Posterior vena cava (tissue), 2 donors: ENCODE data around the gene SDK1. TPM values are rescaled to one million over a fixed set of nuclear protein-coding genes. Genes with fewer than 3 reads are reported as not detected.
"Not testable (repeated sequence)": the region's sequence is repeated elsewhere in the genome, so short reads cannot be mapped to it uniquely, and the experiment has no call there.

Source experiments
- DNase-seq: peaks from one replicate; pipeline ENCODE4 v3.0.0-alpha.2; 2020; ENCODE audit warnings: low spot score
- intact Hi-C, 2 donors: fragments of 100-400 bp; cut with DNase I; formaldehyde crosslinking; loops; one replicate each; pipeline versions ENCODE4 v1.14.1 to v1.14.2; 2022 to 2023
- total RNA-seq, 2 donors: library from RNA; stranded (reverse); fragmentation: NEBNext Ultra II Directional; extraction: Animal tissue kit (Norgen Biotek cat#: 25700); gene quantifications; one replicate each; pipeline ENCODE4 v1.2.1, GENCODE V29; 2021
- donor health status: DM: yes; HTN: yes; CAD: no.
- donor health status: DM: yes; HTN: yes; CAD: no.

The SDK1 gene
- total RNA-seq, 2 donors from 2014 or later = 14.4 to 18.3 TPM

DNA sequence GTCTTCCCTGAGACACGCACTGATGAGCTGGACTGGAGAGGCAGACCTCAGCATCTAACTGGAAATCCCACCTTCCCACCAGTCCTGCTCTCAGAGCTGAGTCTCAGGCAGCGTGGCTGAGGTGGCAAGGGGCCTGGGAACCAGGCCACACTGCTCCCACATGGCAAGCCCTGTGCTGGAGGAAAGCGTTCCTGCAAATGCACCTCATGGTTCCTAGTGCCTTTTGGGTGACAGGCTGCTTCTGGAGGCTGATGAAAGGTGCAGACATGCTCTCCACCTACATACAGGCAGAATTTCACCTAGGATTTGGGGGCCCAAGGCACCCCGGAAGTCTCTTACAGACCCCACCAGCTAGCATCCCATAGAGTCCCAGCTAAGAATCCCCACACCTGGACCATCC is 948.2 kb downstream of the SDK1 start:
- peak; percentile 52 for DNase-seq
- intact Hi-C loops = no loop called here

DNA sequence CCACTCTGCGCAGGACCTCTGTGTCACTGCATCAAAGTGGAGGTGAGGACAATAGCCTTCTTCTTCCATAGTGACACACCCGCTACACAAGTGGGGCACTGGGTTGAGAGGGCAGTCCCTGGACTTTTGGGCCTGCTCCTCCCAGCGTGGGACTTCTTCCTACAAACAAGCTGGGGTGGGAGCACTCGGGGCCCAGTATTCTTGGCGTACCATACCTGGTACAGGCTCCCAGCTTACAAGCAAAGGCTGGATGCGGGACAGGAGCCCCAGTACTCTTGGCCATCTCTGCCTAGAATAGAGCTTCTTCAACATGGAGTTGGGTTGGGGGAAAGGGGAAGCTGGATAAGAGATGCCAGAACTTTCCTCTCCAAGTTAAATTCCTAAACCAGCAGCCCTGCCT is 954.3 kb downstream of the SDK1 start:
- DNase-seq = peak; percentile 50
- intact Hi-C loops = no loop called here

DNA sequence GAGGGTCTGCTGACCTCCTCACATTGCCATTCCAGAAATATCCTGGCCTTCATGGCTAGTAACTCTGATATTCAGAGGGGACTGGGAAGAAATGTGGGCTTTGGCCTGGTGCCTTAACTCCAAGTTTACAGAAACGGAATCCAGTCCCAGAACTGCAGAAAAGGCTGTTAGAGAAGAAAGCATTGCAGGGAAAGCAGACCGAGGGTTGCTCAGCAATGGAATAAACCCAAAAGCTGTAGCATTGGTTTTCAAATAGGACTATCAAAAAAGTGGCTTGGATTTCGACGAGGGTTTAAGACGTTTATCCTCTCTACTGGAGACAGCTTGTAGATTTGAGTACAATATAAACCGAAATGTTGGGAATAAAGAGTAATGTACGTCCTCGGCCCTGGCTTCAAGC is 955.2 kb downstream of the SDK1 start:
- no peak for DNase-seq
- intact Hi-C loops = no loop called here

DNA sequence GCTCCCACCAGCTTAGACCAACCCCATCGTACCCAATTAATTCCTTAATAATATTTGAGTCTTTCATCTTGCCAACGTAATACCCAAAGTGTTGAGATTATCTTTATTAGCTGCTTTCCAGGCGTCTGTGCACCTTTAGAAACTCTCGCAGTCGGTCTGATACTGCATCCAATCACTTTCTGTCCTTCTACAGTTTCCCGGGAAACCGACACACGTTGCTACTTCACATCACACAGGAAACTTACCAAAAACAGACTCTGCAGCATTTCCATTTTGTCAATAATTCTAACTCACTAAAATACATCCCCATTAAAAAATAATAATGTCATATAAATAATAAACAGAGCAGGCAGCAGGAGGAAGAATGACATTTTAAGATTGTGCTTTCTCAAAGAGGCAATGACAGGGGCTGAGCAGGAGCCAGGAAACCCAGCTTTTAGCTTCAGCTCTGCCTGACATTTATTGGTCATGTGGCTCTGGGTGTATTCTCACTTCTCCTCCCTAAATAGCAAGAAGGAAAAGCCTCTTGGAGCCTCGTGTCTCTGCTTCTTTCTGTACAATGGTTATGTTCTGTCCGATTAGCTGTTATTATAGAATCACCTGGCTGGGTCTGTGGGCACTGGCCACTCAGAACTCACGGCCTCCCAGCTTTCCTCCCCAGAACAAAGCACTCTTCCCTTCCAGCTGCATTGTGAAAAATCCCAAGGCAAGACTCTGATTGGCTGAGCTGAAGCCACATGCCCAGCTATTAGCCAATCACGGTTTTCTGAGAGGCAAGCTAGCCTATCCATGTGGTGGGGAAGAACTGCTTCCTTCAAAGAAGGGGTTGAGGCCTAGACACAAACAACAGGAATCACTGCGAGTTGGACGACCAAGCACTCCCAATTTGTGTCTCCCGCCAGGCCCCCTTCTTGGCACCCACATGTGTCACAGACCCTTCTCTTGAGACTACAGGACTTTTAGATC is 956.4 kb downstream of the SDK1 start:
- peak; percentile 18 for DNase-seq
- intact Hi-C loops = no loop called here

DNA sequence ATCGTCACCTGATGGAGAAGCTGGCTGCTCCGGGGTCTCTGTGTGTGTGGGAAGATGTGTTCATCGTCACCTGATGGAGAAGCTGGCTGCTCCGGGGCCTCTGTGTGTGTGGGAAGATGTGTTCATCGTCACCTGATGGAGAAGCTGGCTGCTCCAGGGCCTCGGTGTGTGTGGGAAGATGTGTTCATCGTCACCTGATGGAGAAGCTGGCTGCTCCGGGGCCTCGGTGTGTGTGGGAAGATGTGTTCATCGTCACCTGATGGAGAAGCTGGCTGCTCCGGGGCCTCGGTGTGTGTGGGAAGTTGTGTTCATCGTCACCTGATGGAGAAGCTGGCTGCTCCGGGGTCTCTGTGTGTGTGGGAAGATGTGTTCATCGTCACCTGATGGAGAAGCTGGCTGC is 959.1 kb downstream of the SDK1 start:
- intact Hi-C loops = not testable (repeated sequence)
- peak; percentile 22 for DNase-seq

DNA sequence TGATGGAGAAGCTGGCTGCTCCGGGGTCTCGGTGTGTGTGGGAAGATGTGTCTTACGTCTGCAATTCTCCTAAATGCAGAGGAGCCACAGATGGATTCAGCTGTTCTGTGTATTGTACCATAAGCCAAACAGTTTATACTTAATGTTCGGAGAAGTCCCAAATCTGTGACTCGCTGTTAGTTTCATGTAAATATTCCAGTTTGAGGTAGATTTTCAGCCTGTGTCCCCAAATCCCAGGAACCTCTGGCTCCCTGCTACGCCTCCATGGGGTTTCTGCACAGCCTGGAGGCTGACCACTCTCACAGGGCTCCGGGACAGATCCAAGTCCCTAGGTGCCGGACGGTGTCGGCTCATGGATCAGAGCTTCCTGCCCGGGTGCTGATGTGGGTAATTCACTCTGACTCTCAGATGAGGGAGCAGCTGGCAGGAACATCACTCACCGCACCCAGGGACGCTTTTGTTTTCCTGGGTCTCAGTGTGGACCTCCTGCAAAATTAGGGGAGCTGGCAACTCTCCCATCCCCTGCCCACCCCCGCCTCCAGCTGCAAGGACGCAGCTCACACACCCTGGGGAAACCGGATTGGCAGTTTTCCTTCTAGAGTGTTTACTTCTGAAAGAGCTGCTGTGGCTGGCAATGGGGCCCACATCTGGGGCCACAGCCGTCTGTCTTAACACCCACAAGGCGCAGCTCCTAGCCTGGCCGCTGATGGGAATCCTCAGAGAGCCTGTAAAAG is 960.0 kb downstream of the SDK1 start:
- DNase-seq = peak; percentile 79
- intact Hi-C loops = no loop called here

DNA sequence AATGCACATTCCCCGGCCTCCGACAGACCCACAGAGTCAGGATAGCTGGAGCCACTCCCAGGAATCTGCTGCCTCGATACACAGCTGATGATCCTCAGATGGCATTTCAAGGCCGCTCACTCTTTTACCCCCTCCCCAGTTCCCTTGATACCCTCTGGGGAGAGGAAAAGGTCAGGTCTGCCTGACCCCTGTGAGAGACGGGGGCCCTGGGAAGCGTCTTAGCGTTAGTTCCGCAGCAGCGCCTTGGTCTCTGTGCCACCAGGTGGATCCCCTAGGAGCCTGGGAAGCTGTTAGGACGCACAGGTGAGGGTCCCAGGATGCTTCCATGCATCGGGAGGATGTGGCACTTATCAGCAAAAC is 960.5 kb downstream of the SDK1 start:
- peak; percentile 56 for DNase-seq
- intact Hi-C loops = no loop called here

DNA sequence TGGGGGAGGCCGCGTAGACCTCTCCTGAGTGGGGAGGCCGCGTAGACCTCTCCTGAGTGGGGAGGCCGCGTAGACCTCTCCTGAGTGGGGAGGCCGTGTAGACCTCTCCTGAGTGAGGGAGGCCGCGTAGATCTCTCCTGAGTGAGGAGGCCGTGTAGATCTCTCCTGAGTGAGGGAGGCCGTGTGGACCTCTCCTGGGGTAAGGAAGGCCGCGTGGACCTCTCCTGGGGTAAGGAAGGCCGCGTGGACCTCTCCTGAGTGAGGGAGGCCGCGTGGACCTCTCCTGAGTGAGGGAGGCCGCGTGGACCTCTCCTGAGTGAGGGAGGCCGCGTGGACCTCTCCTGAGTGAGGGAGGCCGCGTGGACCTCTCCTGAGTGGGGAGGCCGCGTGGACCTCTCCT is 963.2 kb downstream of the SDK1 start:
- DNase-seq, intact Hi-C loops: not testable (repeated sequence)

DNA sequence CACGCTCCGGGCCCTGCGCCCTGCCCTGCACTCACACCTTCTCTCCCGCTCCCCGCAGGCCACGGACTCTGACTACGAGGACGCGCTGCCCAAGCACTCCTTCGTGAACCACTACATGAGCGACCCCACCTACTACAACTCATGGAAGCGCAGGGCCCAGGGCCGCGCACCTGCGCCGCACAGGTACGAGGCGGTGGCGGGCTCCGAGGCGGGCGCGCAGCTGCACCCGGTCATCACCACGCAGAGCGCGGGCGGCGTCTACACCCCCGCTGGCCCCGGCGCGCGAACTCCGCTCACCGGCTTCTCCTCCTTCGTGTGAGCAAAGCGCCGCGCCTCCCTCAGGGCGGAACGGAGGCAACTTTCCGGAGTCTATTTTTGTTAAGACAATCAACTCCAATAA is 964.0 kb downstream of the SDK1 start:
- intact Hi-C loops = no loop called here
- DNase-seq = no peak

DNA sequence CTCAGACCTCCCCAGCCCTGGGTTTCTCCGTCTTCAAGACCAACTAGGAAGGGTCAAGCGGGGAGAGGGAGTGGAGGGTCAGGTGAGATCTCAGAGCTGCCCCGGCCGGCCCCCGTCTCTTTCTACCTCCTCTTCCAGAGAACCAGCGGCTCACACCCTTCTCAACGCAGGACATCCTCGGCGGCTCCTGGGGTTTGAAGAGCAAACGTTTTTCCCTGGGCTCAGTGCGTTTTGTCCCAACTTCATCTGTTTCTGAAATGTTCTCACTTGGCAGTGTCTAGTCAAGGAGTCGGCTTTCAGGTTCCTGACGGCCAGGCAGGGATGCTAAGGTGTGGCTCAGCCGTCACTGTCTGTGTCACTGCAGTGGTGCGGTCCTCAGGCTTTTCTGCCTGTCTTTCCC is 964.6 kb downstream of the SDK1 start:
- intact Hi-C loops = no loop called here
- DNase-seq = no peak

DNA sequence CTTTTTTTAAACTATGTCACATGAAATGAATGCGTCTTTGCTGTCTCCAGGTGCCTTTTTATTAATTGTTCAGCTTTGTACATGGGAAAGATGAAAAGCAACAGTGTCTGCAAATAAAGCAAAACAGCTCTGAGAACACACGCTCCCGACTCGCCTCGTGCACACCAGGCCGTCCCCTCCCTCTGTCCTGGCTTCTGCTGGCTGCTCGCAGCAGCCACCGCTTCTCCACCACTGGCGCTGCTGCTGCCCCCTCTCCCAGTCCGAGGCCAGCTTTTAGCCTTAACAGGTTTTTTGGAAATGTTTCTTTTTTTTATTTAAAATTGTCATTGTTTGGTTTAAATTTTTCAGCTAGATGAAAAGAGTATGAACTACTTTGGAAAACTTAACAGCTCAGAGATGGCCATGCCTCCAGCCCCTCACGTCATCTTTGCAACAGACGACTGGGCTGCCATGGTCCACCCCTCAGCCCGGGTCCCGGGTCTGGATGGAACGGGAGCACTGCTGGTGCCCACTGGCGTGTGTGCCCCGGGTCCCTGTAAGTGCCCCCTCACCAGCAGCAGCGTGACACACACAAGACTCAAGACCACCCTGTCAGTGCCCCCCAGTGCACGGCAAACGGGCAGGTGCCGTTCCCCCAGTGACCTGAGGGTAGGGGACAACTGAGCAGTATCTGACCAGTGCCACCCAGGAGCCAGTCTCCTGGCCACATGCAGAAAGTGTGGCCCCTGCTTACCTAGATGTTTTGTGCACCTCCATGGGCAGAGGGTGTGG is 965.4 kb downstream of the SDK1 start:
- no peak for DNase-seq
- intact Hi-C loops = loop anchor here in 1 of 2 donors (1.0 kb wide), 1 partner anchor 41 kb away; no protein-coding TSS in a partner anchor

DNA sequence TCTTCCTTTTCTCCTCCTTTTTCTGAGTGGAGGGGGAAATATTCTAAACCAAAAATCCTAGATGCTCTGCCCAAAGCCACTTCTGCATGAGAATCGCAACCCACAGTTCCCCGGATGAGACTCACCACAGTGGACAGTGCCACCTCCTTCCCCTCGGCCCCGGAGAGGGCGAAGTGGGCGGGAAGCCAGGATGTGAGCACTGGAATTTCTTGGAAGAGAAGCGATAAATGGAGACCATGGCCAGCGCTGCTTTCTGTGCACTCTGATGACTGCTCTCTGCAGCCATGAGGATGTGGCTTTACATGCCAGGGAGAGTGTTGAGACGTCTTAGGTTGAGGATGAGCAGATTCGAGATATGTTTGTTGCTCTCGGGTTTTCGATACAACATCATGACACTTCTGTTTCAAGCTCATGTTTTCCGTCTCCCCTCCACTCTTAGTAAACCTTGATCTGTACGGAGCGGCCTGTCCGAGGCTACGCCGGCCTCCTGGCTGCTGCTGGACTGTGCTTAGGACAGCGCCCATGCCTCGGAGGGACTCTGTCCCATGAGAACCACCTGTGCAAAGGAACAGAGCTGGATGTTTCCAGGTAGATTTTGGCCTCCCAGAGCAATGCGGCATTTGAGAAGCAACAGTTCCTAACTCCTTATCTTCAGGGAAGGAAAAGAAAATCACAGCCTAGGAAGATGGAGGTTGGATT is 966.4 kb downstream of the SDK1 start:
- intact Hi-C loops = loop anchor here in 1 of 2 donors (1.0 kb wide), 1 partner anchor 42 kb away; no protein-coding TSS in a partner anchor
- no peak for DNase-seq

DNA sequence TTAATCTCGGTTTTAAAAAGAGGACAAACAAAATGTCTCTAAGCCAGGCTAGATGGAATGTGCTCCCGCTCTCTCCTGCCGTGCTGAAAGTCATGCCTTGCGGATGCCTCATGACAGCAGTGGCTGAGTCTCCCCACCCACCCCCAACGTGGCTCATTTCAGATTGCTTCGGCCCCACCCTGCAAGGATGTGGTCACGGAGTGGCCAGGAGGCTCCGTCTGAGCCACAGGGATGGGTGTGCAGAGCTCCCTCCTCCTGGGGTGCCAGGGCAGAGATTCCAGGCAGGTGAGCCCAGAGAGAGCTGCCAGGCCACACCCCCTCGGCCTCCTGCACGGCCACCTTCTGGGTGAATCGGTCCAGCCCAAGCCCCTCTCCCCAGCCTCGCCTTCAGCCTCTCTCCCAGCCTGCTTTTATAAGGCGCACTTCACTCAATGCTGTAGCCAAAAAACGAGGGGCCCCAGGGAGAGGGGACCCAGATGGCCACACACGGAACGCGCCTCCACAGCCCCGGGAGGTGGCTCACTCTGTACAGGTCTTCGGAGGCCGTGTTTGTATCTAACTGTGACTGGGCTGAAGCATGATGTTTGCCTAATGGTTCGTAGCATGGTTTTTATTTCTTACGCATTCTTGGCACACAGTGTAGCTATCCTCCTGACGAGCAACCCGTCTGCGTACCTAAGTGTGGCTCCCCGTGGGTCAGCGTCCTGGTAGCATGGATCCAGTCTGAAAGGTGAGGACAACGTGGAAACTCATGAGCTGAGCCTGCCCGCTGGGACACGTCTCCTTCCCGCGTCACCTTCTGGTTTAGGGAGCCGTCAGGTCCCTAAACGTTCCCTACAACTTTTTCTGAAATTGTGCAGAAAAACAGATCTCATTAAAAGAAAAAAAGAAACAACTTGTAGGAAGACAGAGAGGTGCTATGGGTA is 967.3 kb downstream of the SDK1 start:
- intact Hi-C loops = no loop called here
- no peak for DNase-seq

DNA sequence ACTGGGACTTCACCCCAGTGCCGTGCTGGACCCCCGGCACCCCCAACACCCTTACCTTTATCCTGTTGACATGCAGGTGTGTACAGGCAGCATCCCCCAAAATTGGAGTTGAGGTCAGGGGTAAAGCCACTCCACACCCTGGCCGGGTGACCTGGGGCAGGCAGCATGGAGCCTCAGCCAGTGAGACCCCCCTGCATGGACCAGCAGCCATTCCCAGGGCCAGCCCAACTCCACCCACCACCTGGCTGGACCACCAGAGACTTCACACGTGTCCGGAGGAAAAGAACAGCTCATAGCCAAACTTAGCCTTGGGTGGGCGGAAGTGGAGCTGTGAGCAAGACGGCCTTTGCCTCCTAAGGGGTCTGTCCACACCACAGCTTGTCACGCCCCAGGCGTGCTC is 968.0 kb downstream of the SDK1 start:
- no peak for DNase-seq
- intact Hi-C loops = no loop called here

DNA sequence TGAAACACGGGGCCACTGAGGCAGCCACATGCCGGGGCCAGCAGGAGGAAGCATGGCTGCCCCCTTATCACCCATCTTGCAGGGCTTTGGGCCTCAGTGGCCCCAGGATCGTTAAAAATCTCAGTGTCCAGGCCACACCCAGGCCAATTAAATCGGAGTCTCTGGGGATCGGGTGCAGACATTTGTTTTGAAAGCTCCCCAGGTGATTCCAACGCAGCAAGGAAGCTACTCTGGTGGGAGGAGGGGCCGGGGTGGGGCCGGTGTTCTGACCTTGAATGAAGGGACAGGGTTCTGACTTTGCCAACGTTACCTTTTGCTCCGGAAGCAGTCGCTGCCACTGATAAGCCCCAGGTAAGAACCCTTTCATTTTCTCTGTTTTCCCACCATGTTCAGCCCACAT is 968.7 kb downstream of the SDK1 start:
- intact Hi-C loops = no loop called here
- no peak for DNase-seq

DNA sequence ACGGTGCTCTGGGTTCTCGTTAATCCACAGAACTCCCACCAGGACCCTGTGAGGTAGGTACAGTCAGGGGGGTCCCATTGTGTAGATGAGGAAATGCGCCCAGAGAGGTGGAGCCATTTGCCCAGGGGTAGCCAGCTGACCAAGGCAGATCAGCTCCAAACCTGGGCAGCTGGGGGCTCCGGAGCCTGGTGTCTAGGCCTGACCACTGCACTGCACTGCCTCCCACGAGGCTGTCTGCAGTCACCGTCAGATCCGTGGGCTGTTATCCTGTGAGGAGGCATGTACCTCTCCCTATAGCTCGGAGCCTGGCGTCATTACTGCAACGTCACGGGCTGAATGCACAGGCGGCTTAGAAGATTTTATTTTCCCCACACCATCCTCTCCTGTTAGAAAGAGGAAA is 969.2 kb downstream of the SDK1 start:
- no peak for DNase-seq
- intact Hi-C loops = no loop called here

DNA sequence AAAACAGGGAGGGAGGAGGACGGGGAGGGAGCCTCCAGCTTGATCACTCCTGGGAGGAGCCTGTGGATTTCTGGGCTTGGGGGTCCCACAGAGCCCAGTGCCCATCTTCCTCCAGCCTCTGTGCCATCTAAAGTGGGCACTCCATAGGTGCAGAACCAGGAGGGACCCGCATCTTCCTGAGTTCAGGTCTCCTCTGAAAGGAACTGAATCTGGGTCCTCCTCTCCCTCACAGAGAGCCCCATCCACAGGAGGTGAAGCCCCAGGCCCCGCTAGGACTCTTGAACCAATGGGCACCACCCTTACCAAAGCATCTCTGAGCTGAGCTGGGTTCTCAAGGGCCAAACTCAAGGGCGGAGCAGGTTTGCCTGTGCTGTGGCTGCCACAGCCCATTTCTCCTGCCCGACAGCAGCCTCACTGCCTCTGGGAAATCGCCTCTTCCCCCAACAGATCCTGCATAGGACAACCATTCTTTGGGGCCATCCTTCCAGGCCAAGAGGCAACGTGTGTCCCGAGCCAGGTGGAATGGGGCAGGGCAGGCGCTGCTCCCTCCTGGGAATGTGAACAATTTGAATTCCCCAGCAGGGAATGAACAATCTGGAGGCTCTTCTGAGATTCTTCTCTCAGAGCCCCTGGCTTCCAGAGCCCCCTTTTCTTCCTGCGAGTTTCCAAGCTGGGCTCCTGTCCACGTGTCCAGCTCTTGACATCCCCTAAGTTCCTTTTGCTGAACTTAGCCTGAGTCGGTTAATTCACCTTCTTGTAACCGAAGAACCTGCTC is 970.1 kb downstream of the SDK1 start:
- intact Hi-C loops = no loop called here
- DNase-seq = no peak

DNA sequence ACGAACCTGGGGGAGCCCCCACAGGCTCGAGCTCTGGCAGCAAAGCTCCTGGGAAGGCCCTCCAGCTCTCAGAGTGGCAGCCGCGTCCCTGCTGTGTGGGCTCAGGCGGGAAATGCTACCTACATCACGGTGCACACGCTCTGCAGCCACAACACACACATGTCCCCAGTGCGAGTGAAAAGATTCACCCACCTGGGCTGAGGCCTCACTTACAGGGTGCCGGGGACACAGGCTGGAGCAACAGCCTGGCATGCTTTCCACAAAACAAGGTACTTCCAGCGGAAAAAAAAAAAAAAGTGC is 970.6 kb downstream of the SDK1 start:
- no peak for DNase-seq
- intact Hi-C loops = no loop called here
